Sigmoid colon (tissue), 3 donors: Measurements from ENCODE around the gene ALDH3B2.

ENCODE experiments used
- POLR2A ChIP-seq, 2 donors: fragments of 450-650 bp; IDR thresholded peaks; one replicate each; pipeline ENCODE4 v1.6.1; 2016; ENCODE audit warnings: antibody characterized with exemption in 2 of 2, mild to moderate bottlenecking in 2 of 2, moderate library complexity in 2 of 2
- TF ChIP-seq, protein P1 (sequence below), 4 experiments: fragments of 450-650 bp in 3 of 4; fragments of 200-600 bp in 1 of 4; IDR thresholded peaks; one replicate each; pipeline ENCODE4 v1.5.1; 2016 to 2019; ENCODE audit warnings: antibody characterized with exemption in 4 of 4, mild to moderate bottlenecking in 3 of 4, moderate library complexity in 2 of 4

DNA sequence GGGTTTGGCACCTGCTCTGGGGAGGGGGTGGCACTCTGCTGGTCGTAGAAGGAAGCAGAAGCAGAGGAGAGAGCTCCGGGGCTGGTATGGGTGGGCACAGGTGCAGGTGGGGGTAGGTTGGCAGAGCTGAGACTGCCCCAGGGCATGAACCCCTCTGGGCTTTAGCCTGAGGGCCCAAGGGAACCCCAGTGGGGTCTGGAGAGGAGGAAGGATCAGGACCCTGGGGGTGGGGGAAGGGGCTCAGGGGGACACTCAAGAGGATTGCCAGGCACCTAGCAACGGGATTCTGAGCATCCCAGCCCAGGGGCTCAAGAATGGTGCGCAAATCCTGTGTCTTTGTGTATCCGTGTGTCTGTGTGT, 6.3 kb downstream of the ALDH3B2 start:
- TF ChIP-seq POLR2A (IDR thresholded peaks at IDR 0.05) = no peak
- TF ChIP-seq, protein P1, sequence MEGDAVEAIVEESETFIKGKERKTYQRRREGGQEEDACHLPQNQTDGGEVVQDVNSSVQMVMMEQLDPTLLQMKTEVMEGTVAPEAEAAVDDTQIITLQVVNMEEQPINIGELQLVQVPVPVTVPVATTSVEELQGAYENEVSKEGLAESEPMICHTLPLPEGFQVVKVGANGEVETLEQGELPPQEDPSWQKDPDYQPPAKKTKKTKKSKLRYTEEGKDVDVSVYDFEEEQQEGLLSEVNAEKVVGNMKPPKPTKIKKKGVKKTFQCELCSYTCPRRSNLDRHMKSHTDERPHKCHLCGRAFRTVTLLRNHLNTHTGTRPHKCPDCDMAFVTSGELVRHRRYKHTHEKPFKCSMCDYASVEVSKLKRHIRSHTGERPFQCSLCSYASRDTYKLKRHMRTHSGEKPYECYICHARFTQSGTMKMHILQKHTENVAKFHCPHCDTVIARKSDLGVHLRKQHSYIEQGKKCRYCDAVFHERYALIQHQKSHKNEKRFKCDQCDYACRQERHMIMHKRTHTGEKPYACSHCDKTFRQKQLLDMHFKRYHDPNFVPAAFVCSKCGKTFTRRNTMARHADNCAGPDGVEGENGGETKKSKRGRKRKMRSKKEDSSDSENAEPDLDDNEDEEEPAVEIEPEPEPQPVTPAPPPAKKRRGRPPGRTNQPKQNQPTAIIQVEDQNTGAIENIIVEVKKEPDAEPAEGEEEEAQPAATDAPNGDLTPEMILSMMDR (IDR thresholded peaks at IDR 0.05) = no peak
